Pancreas (tissue), 10 donors: Measurements from ENCODE around the gene FAM78B. TPM values are rescaled to one million over a fixed set of nuclear protein-coding genes. Genes with fewer than 3 reads are reported as not detected.

Source experiments
- ATAC-seq, 4 donors: fragments of 200-7000 bp; cut with Tn5 transposase; one replicate each; pipeline versions ENCODE4 v1.8.0 to v1.9.1; 2020; ENCODE audit warnings: mild to moderate bottlenecking in 4 of 4, moderate library complexity in 4 of 4
- DNase-seq, 6 donors: peaks; one replicate each; pipeline ENCODE4 v3.0.0-alpha.2; 2020
- FAIRE-seq: peaks from 2 replicates; lab custom pipeline; 2012; peaks lifted over from hg19 to GRCh38; lab: Jason Lieb, UNC
- H3K27ac ChIP-seq, 4 donors: fragments of 200-600 bp; sonication (generic); 1 replicate in 3 of 4; 2 replicates in 1 of 4; pipeline versions ENCODE4 v1.5.0 to v1.8.0; 2020
- H3K27me3 ChIP-seq, 4 donors: fragments of 200-600 bp; one replicate each; pipeline ENCODE4 v1.8.0; 2021
- H3K36me3 ChIP-seq, 3 donors: fragments of 200-600 bp; sonication (generic) in 1 of 3; one replicate each; pipeline versions ENCODE4 v1.5.0 to v1.8.0; 2020 to 2021
- H3K4me1 ChIP-seq, 3 donors: fragments of 200-600 bp; one replicate each; pipeline ENCODE4 v1.8.0; 2021
- H3K4me3 ChIP-seq, 4 donors: fragments of 200-600 bp; sonication (generic) in 2 of 4; one replicate each; pipeline versions ENCODE4 v1.5.0 to v1.8.0; 2020 to 2021
- H3K9me3 ChIP-seq, 4 donors: fragments of 200-600 bp; one replicate each; pipeline ENCODE4 v1.8.0; 2021
- WGBS, 2 donors: extraction: QIAGEN DNeasy Blood & Tissue Kit; methylation state at CpG; one replicate each; pipeline ENCODE4 v1.1.7; 2013; 5-methylcytosine and 5-hydroxymethylcytosine counted together
- intact Hi-C, 3 donors: fragments of 100-400 bp; cut with DNase I; formaldehyde crosslinking; loops; one replicate each; pipeline versions ENCODE4 v1.11.1 to v1.14.2; 2022
- polyA plus RNA-seq, 2 donors: library from polyadenylated mRNA; stranded (reverse); fragments of 200-250 nt; gene quantifications; one replicate each; pipeline ENCODE4 v1.2.3, GENCODE V29; 2013
- total RNA-seq, 6 donors: library from RNA; stranded (reverse); fragmentation: NEBNext Ultra II Directional in 4 of 6; extraction: Animal tissue kit (Norgen Biotek cat#: 25700) in 4 of 6; gene quantifications; one replicate each; pipeline versions ENCODE4 v1.2.1 to v1.2.4, GENCODE V29; 2021 to 2023
- TF ChIP-seq, protein P1 (sequence below), 4 donors: fragments of 200-600 bp; sonication (generic) in 3 of 4; IDR thresholded peaks; one replicate each; pipeline versions ENCODE4 v1.5.0 to v1.8.0; 2021; ENCODE audit warnings: antibody characterized with exemption in 4 of 4
- donor health status: healthy with polysubstance abuse.
- donor health status: DM: no; HTN: no; CAD: no; lungs with moderate emphysema.
- donor health status: DM: no; HTN: no; CAD: no.
- donor health status: control.
- donor health status: control.
- donor health status: Bipolar disorder and iron deficiency.
- donor health status: DM: yes; HTN: yes; CAD: no.
- donor health status: DM: no; HTN: no; CAD: no.
- donor health status: DM: no; HTN: no; CAD: no.
- donor health status: DM: yes; HTN: yes; CAD: no.

The FAM78B gene, protein sequence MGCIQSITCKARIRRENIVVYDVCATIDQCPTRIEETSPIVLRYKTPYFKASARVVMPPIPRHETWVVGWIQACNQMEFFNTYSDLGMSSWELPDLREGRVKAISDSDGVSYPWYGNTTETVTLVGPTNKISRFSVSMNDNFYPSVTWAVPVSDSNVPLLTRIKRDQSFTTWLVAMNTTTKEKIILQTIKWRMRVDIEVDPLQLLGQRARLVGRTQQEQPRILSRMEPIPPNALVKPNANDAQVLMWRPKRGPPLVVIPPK
- 1 to 10 TPM in 4 of 6 donors, under 1 TPM in 2; 0.66 to 3.6 (median 1.4) TPM for total RNA-seq
- polyA plus RNA-seq = 1 to 10 TPM; 1.0 to 1.5 TPM

DNA sequence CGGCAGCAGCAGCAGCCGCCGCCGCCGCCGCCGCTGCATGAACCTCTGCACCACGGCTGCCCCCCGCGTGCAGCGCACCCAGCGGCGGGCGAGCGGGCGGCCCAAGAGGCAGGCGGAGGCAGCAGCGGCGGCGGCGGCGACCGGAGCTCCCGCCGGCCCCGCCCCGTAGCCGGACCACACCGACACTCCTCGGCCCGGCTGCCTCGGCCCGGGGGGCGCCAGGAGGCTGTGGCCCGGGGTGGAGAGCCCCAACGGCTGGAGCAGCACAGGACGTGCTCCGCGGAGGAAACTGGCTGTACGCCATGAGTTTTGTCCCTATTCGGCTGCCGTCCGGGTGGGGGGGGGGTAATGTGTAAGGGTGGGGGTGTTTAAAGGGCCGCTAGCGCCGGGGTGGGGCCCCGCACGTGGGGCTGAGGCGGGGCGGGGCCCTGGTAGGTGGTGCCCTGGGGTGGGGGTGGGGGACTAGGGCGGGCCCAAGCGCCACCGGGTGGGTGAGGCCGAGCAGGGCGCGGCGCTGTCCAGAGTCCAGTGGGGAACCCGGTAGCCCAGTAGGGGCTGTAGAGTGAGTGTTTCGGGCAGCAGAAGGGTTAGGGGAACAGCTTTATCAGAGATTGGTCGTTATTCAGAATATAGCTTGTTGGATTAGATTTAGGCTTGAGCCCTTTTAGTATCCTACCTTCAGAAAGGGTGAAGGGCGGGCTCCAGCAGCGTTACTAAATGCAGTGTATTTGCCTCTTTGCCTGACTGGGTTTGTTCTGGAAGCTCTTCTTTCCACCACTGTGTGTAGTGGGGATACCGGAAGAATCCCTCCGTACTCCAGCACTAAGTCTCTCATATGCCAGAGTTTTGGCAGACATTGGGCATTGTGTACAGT is at the start of gene FAM78B:
Gene FAM78B, minus strand, starts transcription at position 304 of the 874 bp plus-strand sequence. CDS start 753 bp downstream, outside the sequence.
- peaks cover 0 to 5% (median 0%) of the 10 kb centered on the region in 3 donors for H3K4me1 ChIP-seq
- no peaks in the 10 kb centered on the region for H3K36me3 ChIP-seq
- no peak for FAIRE-seq
- intact Hi-C loops = no loop called here
- TF ChIP-seq, protein P1, sequence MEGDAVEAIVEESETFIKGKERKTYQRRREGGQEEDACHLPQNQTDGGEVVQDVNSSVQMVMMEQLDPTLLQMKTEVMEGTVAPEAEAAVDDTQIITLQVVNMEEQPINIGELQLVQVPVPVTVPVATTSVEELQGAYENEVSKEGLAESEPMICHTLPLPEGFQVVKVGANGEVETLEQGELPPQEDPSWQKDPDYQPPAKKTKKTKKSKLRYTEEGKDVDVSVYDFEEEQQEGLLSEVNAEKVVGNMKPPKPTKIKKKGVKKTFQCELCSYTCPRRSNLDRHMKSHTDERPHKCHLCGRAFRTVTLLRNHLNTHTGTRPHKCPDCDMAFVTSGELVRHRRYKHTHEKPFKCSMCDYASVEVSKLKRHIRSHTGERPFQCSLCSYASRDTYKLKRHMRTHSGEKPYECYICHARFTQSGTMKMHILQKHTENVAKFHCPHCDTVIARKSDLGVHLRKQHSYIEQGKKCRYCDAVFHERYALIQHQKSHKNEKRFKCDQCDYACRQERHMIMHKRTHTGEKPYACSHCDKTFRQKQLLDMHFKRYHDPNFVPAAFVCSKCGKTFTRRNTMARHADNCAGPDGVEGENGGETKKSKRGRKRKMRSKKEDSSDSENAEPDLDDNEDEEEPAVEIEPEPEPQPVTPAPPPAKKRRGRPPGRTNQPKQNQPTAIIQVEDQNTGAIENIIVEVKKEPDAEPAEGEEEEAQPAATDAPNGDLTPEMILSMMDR (IDR thresholded peaks at IDR 0.05) = no peak
- H3K27ac ChIP-seq = peak within 1 kb of the TSS; percentile 10 to 53 (median 20)
- DNase-seq = peak; percentile 75 to 92 (median 84)
- WGBS, 2 donors = 1% methylated on average over 42 to 64 of the region's 64 CpGs
- H3K9me3 ChIP-seq = no peaks in the 10 kb centered on the region
- ATAC-seq = peak; percentile 91 to 94 (median 92)
- no peaks in the 10 kb centered on the region for H3K27me3 ChIP-seq
- H3K4me3 ChIP-seq = peak within 1 kb of the TSS; percentile 38 to 73 (median 53)

DNA sequence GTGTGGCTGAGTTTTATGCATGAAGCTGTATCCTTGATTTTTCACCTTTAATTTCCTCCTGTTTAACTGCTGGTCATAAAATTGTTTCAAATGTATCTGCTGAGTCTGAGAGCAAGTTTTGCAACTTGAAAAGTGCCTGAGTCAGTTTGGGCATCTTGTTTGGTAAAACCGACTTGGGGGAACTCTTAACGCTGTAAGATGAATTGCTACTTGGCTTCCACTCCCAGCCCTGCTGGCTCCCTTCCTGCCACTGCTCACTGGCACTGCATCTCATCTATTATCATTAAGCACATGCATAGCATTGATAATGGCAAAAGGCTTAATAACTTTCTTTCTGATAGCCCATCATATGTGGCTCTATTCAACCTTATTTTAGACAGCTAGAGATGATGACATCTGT is 35.7 kb upstream of the FAM78B start:
- TF ChIP-seq, protein P1 (IDR thresholded peaks at IDR 0.05) = no peak
- intact Hi-C loops = no loop called here

DNA sequence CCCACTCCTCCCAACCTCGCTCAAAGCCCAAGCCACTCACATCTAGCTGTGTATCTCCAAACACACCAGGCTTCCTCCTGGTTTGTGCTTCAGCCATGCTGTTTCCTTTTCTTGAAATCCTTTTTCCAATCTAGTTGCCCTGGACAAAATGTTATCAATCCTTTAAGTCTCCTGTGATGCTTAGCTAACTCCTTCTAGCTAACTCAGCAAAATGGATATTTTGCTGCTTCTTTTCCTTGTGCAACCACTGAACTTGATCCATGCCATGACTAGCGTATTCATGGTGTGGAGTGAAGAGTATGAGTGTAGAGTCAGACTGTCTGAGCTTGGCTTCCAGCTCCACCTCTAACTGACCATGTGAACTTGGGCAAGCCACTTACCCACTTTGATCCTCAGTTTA is 33.9 kb upstream of the FAM78B start:
- FAIRE-seq (no peak), DNase-seq (no peak), ATAC-seq (no peak)
- no peak overlapping the region for H3K4me3 ChIP-seq
- H3K9me3 ChIP-seq = no peaks in the 10 kb centered on the region
- peaks cover 0 to 2% (median 0%) of the 10 kb centered on the region in 4 donors for H3K27me3 ChIP-seq
- no peaks in the 10 kb centered on the region for H3K36me3 ChIP-seq
- TF ChIP-seq, protein P1 (IDR thresholded peaks at IDR 0.05) = no peak
- no peak overlapping the region for H3K27ac ChIP-seq
- intact Hi-C loops = no loop called here
- peaks cover 0 to 6% (median 3%) of the 10 kb centered on the region in 3 donors for H3K4me1 ChIP-seq
- 76 to 89% methylated on average over 2 of the region's 2 CpGs for WGBS, 2 donors

More for the DNA sequence above, 35.7 kb upstream of the FAM78B start:
- DNase-seq (no peak), ATAC-seq (no peak), FAIRE-seq (no peak)
- Histone ChIP-seq H3K27me3 (peaks cover 0 to 2% (median 0%) of the 10 kb centered on the region in 4 donors), H3K9me3 (no peaks in the 10 kb centered on the region), H3K27ac (no peak overlapping the region), H3K4me1 (peaks cover 0 to 6% (median 0%) of the 10 kb centered on the region in 3 donors), H3K36me3 (no peaks in the 10 kb centered on the region), H3K4me3 (no peak overlapping the region)
- WGBS, 2 donors = 42 to 51% methylated on average over 2 of the region's 2 CpGs

DNA sequence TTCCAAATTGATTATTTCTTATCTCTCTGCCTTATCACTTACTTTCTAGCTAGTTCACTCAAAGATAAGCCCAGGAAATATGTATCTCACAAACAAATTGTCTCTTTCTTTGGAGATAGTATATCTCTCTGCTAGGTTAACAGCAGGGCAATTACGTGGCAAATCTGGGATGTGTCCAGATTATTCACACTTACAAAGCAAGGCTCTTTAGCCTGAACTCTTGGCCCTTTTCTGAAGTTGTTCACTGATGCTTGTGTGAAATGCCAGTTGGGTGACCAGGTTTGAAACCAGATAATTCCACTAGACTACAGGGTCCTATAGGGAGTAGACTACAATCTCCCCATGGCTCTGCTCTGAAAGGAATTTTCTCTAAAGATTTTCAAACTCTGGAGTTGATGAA is 30.8 kb upstream of the FAM78B start:
- ATAC-seq = peak; percentile 71 to 84 (median 78)
- 0 to 8% methylated on average over 1 of the region's 1 CpG for WGBS, 2 donors
- intact Hi-C loops = no loop called here

More for the DNA sequence above, 30.8 kb upstream of the FAM78B start:
- peak overlapping the region in 2 of 4 donors; percentile 33 to 51 for H3K27ac ChIP-seq
- peaks cover 0 to 6% (median 3%) of the 10 kb centered on the region in 3 donors for H3K4me1 ChIP-seq
- peak in 2 of 6 donors; percentile 19 to 28 for DNase-seq
- peaks cover 0 to 2% (median 0%) of the 10 kb centered on the region in 4 donors for H3K27me3 ChIP-seq
- TF ChIP-seq, protein P1 (IDR thresholded peaks at IDR 0.05) = no peak
- H3K4me3 ChIP-seq = no peak overlapping the region
- H3K36me3 ChIP-seq = no peaks in the 10 kb centered on the region
- H3K9me3 ChIP-seq = no peaks in the 10 kb centered on the region
- no peak for FAIRE-seq
